ENCODE results near the gene MBLAC1.

MBLAC1 gene

GRCh38 chr7:100152937-100153666, 26.3 kb downstream of the MBLAC1 start:
- no peak for DNase-seq (ENCODE audit: low read depth in 1 of 2, low spot score in 1 of 2)

- no peak for DNase-seq (ENCODE audit: low read depth in 1 of 2, low spot score in 1 of 2)
Measured at GRCh38 chr7:100153708-100154535, 27.2 kb downstream of the MBLAC1 start.

GRCh38 chr7:100154651-100155491, 28.1 kb downstream of the MBLAC1 start:
- no peak for DNase-seq (ENCODE audit: low read depth in 1 of 2, low spot score in 1 of 2)

- DNase-seq (ENCODE audit: low read depth in 1 of 2, low spot score in 1 of 2): no peak
Measured at GRCh38 chr7:100155553-100156317, 29.0 kb downstream of the MBLAC1 start.

- no peak for DNase-seq (ENCODE audit: low read depth in 1 of 2, low spot score in 1 of 2)
Measured at GRCh38 chr7:100156331-100157068, 29.7 kb downstream of the MBLAC1 start.

GRCh38 chr7:100157069-100157333, 30.2 kb downstream of the MBLAC1 start:
- no peak for DNase-seq (ENCODE audit: low read depth in 1 of 2, low spot score in 1 of 2)

GRCh38 chr7:100157334-100158228, 30.8 kb downstream of the MBLAC1 start:
- no peak for DNase-seq (ENCODE audit: low read depth in 1 of 2, low spot score in 1 of 2)

- DNase-seq (ENCODE audit: low read depth in 1 of 2, low spot score in 1 of 2): peak; percentile 82 to 90
Measured at GRCh38 chr7:100158229-100159098, 31.7 kb downstream of the MBLAC1 start, which contains the start of gene TRAPPC14. TRAPPC14 (minus strand) TSS chr7:100158723; CDS start chr7:100158499, 224 bp downstream.

- DNase-seq (ENCODE audit: low read depth in 1 of 2, low spot score in 1 of 2): no peak
Measured at GRCh38 chr7:100159099-100159623, 32.4 kb downstream of the MBLAC1 start.

GRCh38 chr7:100160067-100160466, 33.3 kb downstream of the MBLAC1 start:
- DNase-seq (ENCODE audit: low read depth in 1 of 2, low spot score in 1 of 2): no peak

GRCh38 chr7:100163006-100163531, 36.3 kb downstream of the MBLAC1 start:
- no peak for DNase-seq (ENCODE audit: low read depth in 1 of 2, low spot score in 1 of 2)

GRCh38 chr7:100163871-100164270, 37.1 kb downstream of the MBLAC1 start:
- no peak for DNase-seq (ENCODE audit: low read depth in 1 of 2, low spot score in 1 of 2)

- no peak for DNase-seq (ENCODE audit: low read depth in 1 of 2, low spot score in 1 of 2)
Measured at GRCh38 chr7:100166317-100166940, 39.7 kb downstream of the MBLAC1 start.

- no peak for DNase-seq (ENCODE audit: low read depth in 1 of 2, low spot score in 1 of 2)
Measured at GRCh38 chr7:100166970-100167911, 40.5 kb downstream of the MBLAC1 start.

GRCh38 chr7:100167912-100168323, 41.2 kb downstream of the MBLAC1 start:
- DNase-seq (ENCODE audit: low read depth in 1 of 2, low spot score in 1 of 2): no peak
